H1 (cell line): ENCODE results near the gene RPL41.

Experiments
- CEBPB ChIP-seq: IDR thresholded peaks from 2 replicates; pipeline ENCODE4 v1.6.1; 2012; ENCODE audit warnings: low read depth, low read length
- CHD2 ChIP-seq: IDR thresholded peaks from 2 replicates; pipeline ENCODE4 v1.6.1; 2012; ENCODE audit warnings: low read length, improper control_type of control experiment
- EZH2 ChIP-seq: fragments of 200-600 bp; sonication (generic); IDR thresholded peaks from 2 replicates; pipeline ENCODE4 v1.7.1; 2012; ENCODE audit warnings: low read depth, mild to moderate bottlenecking, moderate library complexity, low read length, inconsistent platforms; ENCODE audit not compliant: severe bottlenecking
- GABPA ChIP-seq: IDR thresholded peaks from 2 replicates; pipeline ENCODE4 v1.6.1; 2011; ENCODE audit warnings: mild to moderate bottlenecking, low read length, moderate library complexity, borderline replicate concordance; ENCODE audit not compliant: insufficient read depth
- JUND ChIP-seq: IDR thresholded peaks from 2 replicates; pipeline ENCODE4 v1.6.1; 2011; ENCODE audit warnings: mild to moderate bottlenecking, improper control_type of control experiment, low read length
- POLR2AphosphoS5 ChIP-seq: IDR thresholded peaks from 2 replicates; pipeline ENCODE4 v1.6.1; 2011; ENCODE audit warnings: low read depth, low read length
- RFX5 ChIP-seq: IDR thresholded peaks from 2 replicates; pipeline ENCODE4 v1.6.1; 2011; ENCODE audit warnings: low read depth, low read length, improper control_type of control experiment, borderline replicate concordance
- RNF2 ChIP-seq: fragments of 200-900, 300-1000 bp; sonication (generic); IDR thresholded peaks from 2 replicates; pipeline ENCODE4 v1.7.1; 2016; ENCODE audit warnings: borderline replicate concordance, low read depth, mild to moderate bottlenecking, antibody characterized with exemption, low read length; ENCODE audit not compliant: poor library complexity, severe bottlenecking; ENCODE audit errors: missing control alignments
- SUZ12 ChIP-seq: fragments of 200-600 bp; sonication (generic); IDR thresholded peaks from 2 replicates; pipeline ENCODE4 v1.6.1; 2012; ENCODE audit warnings: mild to moderate bottlenecking, inconsistent platforms, low read length, moderate library complexity, mixed read lengths
- TAF1 ChIP-seq: IDR thresholded peaks from 2 replicates; pipeline ENCODE4 v1.6.1; 2011; ENCODE audit warnings: mild to moderate bottlenecking, low read depth, low read length
- TF ChIP-seq, protein P1 (sequence below): IDR thresholded peaks from 2 replicates; pipeline ENCODE4 v1.6.1; 2012; ENCODE audit warnings: inconsistent platforms
- TF ChIP-seq, protein P2 (sequence below), 3 experiments: IDR thresholded peaks; 1 replicate in 2 of 3; 2 replicates in 1 of 3; pipeline versions ENCODE4 v1.5.1 to v1.6.1; 2011; ENCODE audit warnings: low read length in 3 of 3, mild to moderate bottlenecking in 3 of 3, inconsistent platforms in 2 of 3, low read depth in 1 of 3, moderate library complexity in 1 of 3; ENCODE audit not compliant: insufficient read depth in 1 of 3; ENCODE audit errors: control extremely low read depth in 1 of 3

DNA sequence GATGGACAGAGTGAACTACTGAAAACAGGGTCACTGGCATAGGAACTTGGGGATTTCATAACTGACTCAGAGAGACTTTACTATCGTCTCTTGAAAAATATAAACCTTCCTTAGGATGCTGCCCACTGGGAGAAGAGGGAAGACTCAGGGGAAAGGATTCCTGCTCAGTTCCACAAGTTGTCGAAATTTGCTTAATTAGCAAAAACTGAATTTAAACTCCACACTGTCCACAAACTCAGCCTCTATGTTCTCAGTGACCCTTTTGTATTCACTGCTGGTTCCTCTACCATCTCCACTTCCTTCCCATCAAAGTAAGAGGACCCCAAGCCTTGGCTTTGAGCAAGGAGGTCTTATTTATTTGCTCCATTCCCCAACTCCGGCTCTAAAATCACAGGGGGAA is 28.8 kb downstream of the RPL41 start:
- TF ChIP-seq CHD2: no peak
- TF ChIP-seq, protein P1, sequence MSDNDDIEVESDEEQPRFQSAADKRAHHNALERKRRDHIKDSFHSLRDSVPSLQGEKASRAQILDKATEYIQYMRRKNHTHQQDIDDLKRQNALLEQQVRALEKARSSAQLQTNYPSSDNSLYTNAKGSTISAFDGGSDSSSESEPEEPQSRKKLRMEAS: no peak
- TF ChIP-seq, protein P2, sequence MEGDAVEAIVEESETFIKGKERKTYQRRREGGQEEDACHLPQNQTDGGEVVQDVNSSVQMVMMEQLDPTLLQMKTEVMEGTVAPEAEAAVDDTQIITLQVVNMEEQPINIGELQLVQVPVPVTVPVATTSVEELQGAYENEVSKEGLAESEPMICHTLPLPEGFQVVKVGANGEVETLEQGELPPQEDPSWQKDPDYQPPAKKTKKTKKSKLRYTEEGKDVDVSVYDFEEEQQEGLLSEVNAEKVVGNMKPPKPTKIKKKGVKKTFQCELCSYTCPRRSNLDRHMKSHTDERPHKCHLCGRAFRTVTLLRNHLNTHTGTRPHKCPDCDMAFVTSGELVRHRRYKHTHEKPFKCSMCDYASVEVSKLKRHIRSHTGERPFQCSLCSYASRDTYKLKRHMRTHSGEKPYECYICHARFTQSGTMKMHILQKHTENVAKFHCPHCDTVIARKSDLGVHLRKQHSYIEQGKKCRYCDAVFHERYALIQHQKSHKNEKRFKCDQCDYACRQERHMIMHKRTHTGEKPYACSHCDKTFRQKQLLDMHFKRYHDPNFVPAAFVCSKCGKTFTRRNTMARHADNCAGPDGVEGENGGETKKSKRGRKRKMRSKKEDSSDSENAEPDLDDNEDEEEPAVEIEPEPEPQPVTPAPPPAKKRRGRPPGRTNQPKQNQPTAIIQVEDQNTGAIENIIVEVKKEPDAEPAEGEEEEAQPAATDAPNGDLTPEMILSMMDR (IDR thresholded peaks at IDR 0.05; ENCODE audit: control extremely low read depth in 1 of 3, insufficient read depth in 1 of 3, low read depth in 1 of 3, low read length in 3 of 3): no peak
- no peak for TF ChIP-seq EZH2
- TF ChIP-seq RFX5: no peak
- no peak for TF ChIP-seq GABPA
- no peak for TF ChIP-seq POLR2AphosphoS5
- no peak for TF ChIP-seq SUZ12
- no peak for TF ChIP-seq CEBPB
- TF ChIP-seq RNF2: no peak
- TF ChIP-seq TAF1: no peak
- TF ChIP-seq JUND: no peak
